Ishikawa (cell line): ENCODE data around the gene ZNF592.

Experiments
- CEBPB ChIP-seq: IDR thresholded peaks from 2 replicates; pipeline ENCODE4 v1.6.1; 2012
- CREB1 ChIP-seq: IDR thresholded peaks from 2 replicates; pipeline ENCODE4 v1.6.1; 2012; ENCODE audit warnings: low read depth
- EGR1 ChIP-seq: IDR thresholded peaks from 2 replicates; pipeline ENCODE4 v1.6.1; 2012
- EP300 ChIP-seq: IDR thresholded peaks from 2 replicates; pipeline ENCODE4 v1.6.1; 2012; ENCODE audit warnings: borderline replicate concordance
- FOXM1 ChIP-seq: IDR thresholded peaks from 2 replicates; pipeline ENCODE4 v1.6.1; 2012; ENCODE audit warnings: low read depth, borderline replicate concordance
- NFIC ChIP-seq: IDR thresholded peaks from 2 replicates; pipeline ENCODE4 v1.6.1; 2012
- RAD21 ChIP-seq: IDR thresholded peaks from 2 replicates; pipeline ENCODE4 v1.6.1; 2012; ENCODE audit warnings: low read depth
- REST ChIP-seq: IDR thresholded peaks from 2 replicates; pipeline ENCODE4 v1.6.1; 2012; ENCODE audit warnings: low read depth, mild to moderate bottlenecking
- TAF1 ChIP-seq: IDR thresholded peaks from 2 replicates; pipeline ENCODE4 v1.6.1; 2012; ENCODE audit warnings: low read depth, mild to moderate bottlenecking
- TCF12 ChIP-seq: IDR thresholded peaks from 2 replicates; pipeline ENCODE4 v1.6.1; 2012; ENCODE audit warnings: low read depth
- TEAD4 ChIP-seq: IDR thresholded peaks from 2 replicates; pipeline ENCODE4 v1.6.1; 2012
- YY1 ChIP-seq: IDR thresholded peaks from 2 replicates; pipeline ENCODE4 v1.6.1; 2012; ENCODE audit warnings: low read depth
- ZBTB7A ChIP-seq: IDR thresholded peaks from 2 replicates; pipeline ENCODE4 v1.6.1; 2012; ENCODE audit warnings: low read depth
- TF ChIP-seq, protein P1 (sequence below): IDR thresholded peaks from 2 replicates; pipeline ENCODE4 v1.6.1; 2012
- TF ChIP-seq, protein P2 (sequence below): IDR thresholded peaks from 2 replicates; pipeline ENCODE4 v1.6.1; 2012

ZNF592 gene

DNA sequence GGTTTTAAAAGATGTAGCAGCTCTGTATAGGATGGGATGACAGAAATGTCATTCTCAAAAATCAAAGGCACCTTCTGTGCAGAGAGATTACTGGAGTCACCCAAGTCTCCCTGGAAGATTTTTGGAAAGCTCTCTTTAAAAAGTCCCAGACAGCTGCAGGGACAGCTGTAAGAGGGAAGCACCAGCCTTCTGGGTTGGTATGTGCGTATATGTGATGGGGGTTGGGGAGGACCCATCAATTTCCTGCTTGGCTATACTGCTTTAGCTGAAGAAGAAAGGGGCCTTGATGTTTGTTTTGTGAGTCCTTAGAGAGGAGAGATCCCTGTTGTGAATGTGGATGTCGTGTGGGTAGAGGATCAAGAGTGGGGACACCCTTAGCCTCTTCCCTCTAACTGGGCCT, 27.0 kb upstream of the ZNF592 start:
- TF ChIP-seq YY1, result no peak
- TF ChIP-seq REST, result no peak
- no peak for TF ChIP-seq CREB1
- no peak for TF ChIP-seq TAF1
- no peak for TF ChIP-seq EP300
- TF ChIP-seq CEBPB, result no peak
- TF ChIP-seq NFIC, result no peak
- no peak for TF ChIP-seq FOXM1
- TF ChIP-seq ZBTB7A, result no peak
- no peak for TF ChIP-seq EGR1

GRCh38 chr15:84722628-84723027, 25.8 kb upstream of the ZNF592 start:
- no peak for TF ChIP-seq REST
- no peak for TF ChIP-seq RAD21
- TF ChIP-seq NFIC, result no peak
- no peak for TF ChIP-seq TCF12
- no peak for TF ChIP-seq FOXM1
- no peak for TF ChIP-seq ZBTB7A
- TF ChIP-seq, protein P1, sequence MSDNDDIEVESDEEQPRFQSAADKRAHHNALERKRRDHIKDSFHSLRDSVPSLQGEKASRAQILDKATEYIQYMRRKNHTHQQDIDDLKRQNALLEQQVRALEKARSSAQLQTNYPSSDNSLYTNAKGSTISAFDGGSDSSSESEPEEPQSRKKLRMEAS, result no peak
- TF ChIP-seq EGR1, result no peak

- TF ChIP-seq CEBPB (no peak), REST (no peak), TEAD4 (no peak), FOXM1 (no peak), YY1 (no peak)
- TF ChIP-seq, protein P2, sequence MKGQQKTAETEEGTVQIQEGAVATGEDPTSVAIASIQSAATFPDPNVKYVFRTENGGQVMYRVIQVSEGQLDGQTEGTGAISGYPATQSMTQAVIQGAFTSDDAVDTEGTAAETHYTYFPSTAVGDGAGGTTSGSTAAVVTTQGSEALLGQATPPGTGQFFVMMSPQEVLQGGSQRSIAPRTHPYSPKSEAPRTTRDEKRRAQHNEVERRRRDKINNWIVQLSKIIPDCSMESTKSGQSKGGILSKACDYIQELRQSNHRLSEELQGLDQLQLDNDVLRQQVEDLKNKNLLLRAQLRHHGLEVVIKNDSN, result no peak
- TF ChIP-seq, protein P1, result no peak
These were observed 23.3 kb upstream of the ZNF592 start for GRCh38 chr15:84725001-84725491.

DNA sequence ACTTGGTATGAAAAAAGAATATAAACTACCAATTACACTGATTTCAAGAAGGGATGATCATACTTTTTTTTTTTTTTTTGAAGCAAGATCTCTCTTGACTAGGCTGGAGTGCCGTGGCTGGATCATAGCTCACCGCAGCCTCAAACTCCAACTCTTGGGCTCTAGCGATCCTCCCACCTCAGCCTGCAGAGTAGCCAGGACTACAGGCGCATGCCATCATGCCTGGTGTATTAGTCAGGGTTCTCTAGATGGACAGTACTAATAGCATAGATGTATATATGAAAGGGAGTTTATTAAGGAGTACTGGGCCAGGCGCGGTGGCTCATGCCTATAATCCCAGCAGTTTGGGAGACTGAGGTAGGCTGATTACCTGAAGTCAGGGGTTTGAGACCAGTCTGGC, 21.0 kb upstream of the ZNF592 start:
- TF ChIP-seq TCF12, result no peak
- TF ChIP-seq, protein P1, result no peak
- TF ChIP-seq CREB1, result no peak
- no peak for TF ChIP-seq FOXM1
- TF ChIP-seq YY1, result no peak
- TF ChIP-seq NFIC, result no peak
- TF ChIP-seq ZBTB7A, result no peak
- no peak for TF ChIP-seq EP300
- TF ChIP-seq RAD21, result no peak
- TF ChIP-seq EGR1, result no peak
- no peak for TF ChIP-seq CEBPB

- TF ChIP-seq REST (no peak), FOXM1 (no peak), CEBPB (no peak), RAD21 (no peak), EP300 (no peak), CREB1 (no peak), NFIC (no peak), YY1 (no peak), TEAD4 (no peak), ZBTB7A (no peak), TAF1 (no peak), EGR1 (no peak), TCF12 (no peak)
- TF ChIP-seq, protein P2, result no peak
- TF ChIP-seq, protein P1, result no peak
These were observed 16.6 kb upstream of the ZNF592 start for GRCh38 chr15:84731774-84732173.
